ENCODE results near the gene CEACAM5.
"Not testable (repeated sequence)": the region's sequence is repeated elsewhere in the genome, so short reads cannot be mapped to it uniquely, and the experiment has no call there.

CEACAM5 gene

GRCh38 chr19:41740415-41741243 lies 32.2 kb downstream of the CEACAM5 start:
- no peak for DNase-seq (ENCODE audit: low read depth)

GRCh38 chr19:41741244-41741554 lies 32.8 kb downstream of the CEACAM5 start:
- DNase-seq (ENCODE audit: low read depth), result no peak

- DNase-seq (ENCODE audit: low read depth), result no peak
Measured at GRCh38 chr19:41744850-41745249, 36.4 kb downstream of the CEACAM5 start.

- DNase-seq (ENCODE audit: low read depth), result no peak
Measured at GRCh38 chr19:41745756-41746155, 37.3 kb downstream of the CEACAM5 start.

- no peak for DNase-seq (ENCODE audit: low read depth)
Measured at GRCh38 chr19:41746593-41747227, 38.3 kb downstream of the CEACAM5 start.

- no peak for DNase-seq (ENCODE audit: low read depth)
Measured at GRCh38 chr19:41748012-41748411, 39.6 kb downstream of the CEACAM5 start.

GRCh38 chr19:41750248-41751134 lies 42.1 kb downstream of the CEACAM5 start:
- not testable (repeated sequence) for DNase-seq (ENCODE audit: low read depth)

GRCh38 chr19:41753159-41753558 lies 44.7 kb downstream of the CEACAM5 start:
- DNase-seq (ENCODE audit: low read depth), result peak; percentile 72

- DNase-seq (ENCODE audit: low read depth), result peak; percentile 15
Measured at GRCh38 chr19:41753936-41754529, 45.6 kb downstream of the CEACAM5 start.

GRCh38 chr19:41755328-41755913 lies 47.0 kb downstream of the CEACAM5 start, which contains the start of gene CEACAM6:
Gene CEACAM6, plus strand, starts transcription at chr19:41755530. Its CDS starts 109 bp downstream, at chr19:41755639.
- DNase-seq (ENCODE audit: low read depth), result no peak

GRCh38 chr19:41758846-41759245 lies 50.4 kb downstream of the CEACAM5 start:
- no peak for DNase-seq (ENCODE audit: low read depth)

GRCh38 chr19:41767115-41767514 lies 58.7 kb downstream of the CEACAM5 start:
- DNase-seq (ENCODE audit: low read depth), result no peak

- DNase-seq (ENCODE audit: low read depth), result not testable (repeated sequence)
Measured at GRCh38 chr19:41768105-41768504, 59.7 kb downstream of the CEACAM5 start.

- DNase-seq (ENCODE audit: low read depth), result no peak
Measured at GRCh38 chr19:41769608-41770007, 61.2 kb downstream of the CEACAM5 start.

- DNase-seq (ENCODE audit: low read depth), result no peak
Measured at GRCh38 chr19:41771410-41771809, 63.0 kb downstream of the CEACAM5 start.

- DNase-seq (ENCODE audit: low read depth), result no peak
Measured at GRCh38 chr19:41774515-41774980, 66.1 kb downstream of the CEACAM5 start.

- DNase-seq (ENCODE audit: low read depth), result no peak
Measured at GRCh38 chr19:41776700-41777099, 68.3 kb downstream of the CEACAM5 start.

All from stimulated activated CD8-positive, alpha-beta memory T cell treated with anti-CD3 and anti-CD28 coated beads, Interleukin-15, amount 100 ng/mL, for 24 hours (primary cell).